HG03025 (cell line): Measurements from ENCODE around the gene MT1E.
"Not testable (repeated sequence)": the region's sequence is repeated elsewhere in the genome, so short reads cannot be mapped to it uniquely, and the experiment has no call there.

Experiments used
- ATAC-seq: cut with Tn5 transposase; IDR thresholded peaks from one replicate; pipeline ENCODE4 v1.9.1; 2021; ENCODE audit warnings: mild to moderate bottlenecking, moderate library complexity; ENCODE audit not compliant: unreplicated experiment, low FRiP score

MT1E gene

DNA sequence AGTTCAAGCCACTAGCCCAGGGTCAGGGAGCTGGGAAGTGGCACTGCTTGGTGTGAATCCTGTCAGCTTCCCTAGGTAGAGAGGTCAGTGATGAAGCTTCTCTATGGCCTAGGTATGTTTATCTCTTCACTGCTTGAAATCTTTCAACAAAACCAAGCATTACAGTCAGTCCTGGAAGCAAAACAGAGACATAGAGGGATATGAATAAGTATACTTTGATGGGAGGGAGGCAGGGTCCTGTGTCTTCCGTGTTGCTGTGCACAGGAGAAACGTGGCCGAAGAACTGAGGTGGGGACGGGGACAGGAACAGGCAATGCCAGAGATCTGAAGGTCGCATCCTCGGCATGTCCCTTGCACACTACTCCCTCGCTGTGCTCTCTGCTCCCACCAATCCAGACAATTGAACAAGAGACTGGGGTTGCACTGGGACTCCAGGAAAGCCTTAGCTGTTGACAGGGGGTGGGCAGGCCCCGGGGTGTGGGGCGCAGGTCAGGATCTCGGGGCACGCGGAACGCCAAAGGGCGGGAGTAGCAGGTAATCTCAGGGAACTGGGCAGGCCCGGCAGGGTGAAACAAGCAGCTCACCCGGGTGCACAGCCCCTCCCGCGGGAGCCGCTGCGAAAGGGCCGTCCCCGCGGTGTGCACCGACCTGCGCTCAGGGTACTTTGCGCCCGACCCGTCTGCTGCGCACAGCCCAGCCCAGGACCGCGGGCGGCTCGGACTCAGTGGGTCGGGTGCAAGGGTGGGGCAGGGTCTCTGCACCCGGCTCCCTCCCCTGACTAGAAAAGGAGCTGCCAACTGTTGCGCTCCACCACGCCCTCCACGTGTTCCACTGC, 43.6 kb downstream of the MT1E start, which contains the start of gene MT1H:
MT1H (plus strand) TSS at position 810 of the 835 bp plus-strand sequence. CDS start 71 bp downstream, outside the sequence.
- no peak for ATAC-seq

DNA sequence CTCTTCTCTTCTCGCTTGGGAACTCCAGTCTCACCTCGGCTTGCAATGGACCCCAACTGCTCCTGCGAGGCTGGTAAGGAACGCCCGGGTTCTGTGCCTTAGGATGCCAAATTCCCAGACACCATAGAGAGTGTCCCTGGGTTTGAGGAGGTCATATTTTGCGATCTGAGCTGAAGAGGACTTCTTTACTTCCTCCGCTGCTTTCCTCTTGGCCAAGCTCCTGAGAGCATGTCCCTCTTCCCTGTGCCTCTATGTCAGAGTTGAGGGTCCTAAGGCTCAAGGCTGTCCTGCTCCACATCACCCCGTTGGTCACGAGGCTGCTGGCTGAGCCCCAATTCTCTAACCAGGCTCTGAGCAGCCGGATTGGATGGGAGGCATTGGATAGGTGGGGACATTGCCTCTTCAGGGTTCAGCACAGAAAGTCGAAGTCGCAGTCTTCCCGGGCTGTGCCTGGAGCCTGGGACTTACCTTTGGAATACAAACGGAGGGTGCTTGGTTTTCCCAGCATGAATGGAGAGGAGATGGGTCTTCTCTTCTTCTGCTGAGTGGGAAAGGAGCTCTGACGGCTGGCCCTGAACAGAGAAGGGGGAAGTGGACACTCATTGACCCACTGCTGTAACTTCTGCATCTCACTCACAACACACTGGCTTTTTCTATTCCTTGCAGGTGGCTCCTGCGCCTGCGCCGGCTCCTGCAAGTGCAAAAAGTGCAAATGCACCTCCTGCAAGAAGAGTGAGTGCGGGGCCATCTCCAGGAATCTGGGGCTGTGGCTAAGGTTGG, 44.4 kb downstream of the MT1E start:
- no peak for ATAC-seq

GRCh38 chr16:56670620-56670934, 45.0 kb downstream of the MT1E start:
- no peak for ATAC-seq

GRCh38 chr16:56671691-56672090, 46.1 kb downstream of the MT1E start:
- ATAC-seq: not testable (repeated sequence)

GRCh38 chr16:56672171-56672570, 46.6 kb downstream of the MT1E start:
- not testable (repeated sequence) for ATAC-seq

- ATAC-seq: no peak
These were observed 47.4 kb downstream of the MT1E start for GRCh38 chr16:56672761-56673536.

GRCh38 chr16:56673921-56674320, 48.3 kb downstream of the MT1E start:
- no peak for ATAC-seq

DNA sequence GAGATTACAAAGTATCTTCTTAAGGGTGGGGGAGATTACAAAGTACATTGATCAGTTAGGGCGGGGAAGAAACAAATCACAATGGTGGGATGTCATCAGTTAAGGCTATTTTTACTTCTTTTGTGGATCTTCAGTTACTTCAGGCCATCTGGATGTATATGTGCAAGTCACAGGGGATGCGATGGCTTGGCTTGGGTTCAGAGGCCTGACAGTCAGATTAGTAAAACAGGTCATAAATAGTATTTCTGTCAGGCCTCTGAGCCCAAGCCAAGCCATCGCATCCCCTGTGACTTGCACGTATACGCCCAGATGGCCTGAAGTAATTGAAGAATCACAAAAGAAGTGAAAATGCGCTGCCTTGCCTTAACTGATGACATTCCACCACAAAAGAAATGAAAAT, 49.0 kb downstream of the MT1E start:
- ATAC-seq: not testable (repeated sequence)

GRCh38 chr16:56675685-56676210, 50.2 kb downstream of the MT1E start:
- no peak for ATAC-seq
